Effector memory CD8-positive, alpha-beta T cell (primary cell): Measurements from ENCODE around the gene NXPE2.
"Not testable (repeated sequence)": the region's sequence is repeated elsewhere in the genome, so short reads cannot be mapped to it uniquely, and the experiment has no call there.

Experiments used
- ATAC-seq: fragments of 150-1000 bp; cut with Tn5 transposase; replicated peaks from 2 replicates; pipeline ENCODE4 v1.10.0; 2021; ENCODE audit warnings: mild to moderate bottlenecking, moderate library complexity
- DNase-seq, 3 experiments: peaks; one replicate each; pipeline ENCODE4 v3.0.0; 2021
- H3K27ac Mint-ChIP-seq, 2 donors: one replicate each; pipeline ENCODE4 v1.8.0; 2022; ENCODE audit warnings: mild to moderate bottlenecking in 2 of 2, mixed read lengths in 2 of 2, moderate library complexity in 2 of 2
- H3K27me3 Mint-ChIP-seq, 2 donors: one replicate each; pipeline ENCODE4 v1.8.0; 2022; ENCODE audit warnings: mixed read lengths in 2 of 2
- H3K36me3 Mint-ChIP-seq: one replicate; pipeline ENCODE4 v1.8.0; 2022; ENCODE audit warnings: mild to moderate bottlenecking, moderate library complexity, mixed read lengths; ENCODE audit not compliant: insufficient read depth
- H3K4me1 Mint-ChIP-seq, 2 donors: one replicate each; pipeline ENCODE4 v1.8.0; 2022; ENCODE audit warnings: low read depth in 2 of 2, mixed read lengths in 2 of 2
- H3K4me3 Mint-ChIP-seq, 2 donors: one replicate each; pipeline ENCODE4 v1.8.0; 2022; ENCODE audit warnings: mild to moderate bottlenecking in 2 of 2, mixed read lengths in 2 of 2, moderate library complexity in 2 of 2
- H3K9me3 Mint-ChIP-seq, 2 donors: one replicate each; pipeline ENCODE4 v1.8.0; 2022; ENCODE audit warnings: mixed read lengths in 2 of 2
- total RNA-seq, 9 experiments: gene quantifications; one replicate each; lab custom pipeline; 2026; lab: John Stamatoyannopoulos, UW

NXPE2 gene
- 0 to 0.11 (median 0) reads per million in 9 experiments for total RNA-seq

- no peak within 1 kb of the TSS for H3K27ac Mint-ChIP-seq
- H3K4me3 Mint-ChIP-seq: no peak within 1 kb of the TSS
- DNase-seq: no peak
- no peaks in the 10 kb centered on the region for H3K27me3 Mint-ChIP-seq
- no peaks in the 10 kb centered on the region for H3K36me3 Mint-ChIP-seq
- no peaks in the 10 kb centered on the region for H3K4me1 Mint-ChIP-seq
- H3K9me3 Mint-ChIP-seq: no peaks in the 10 kb centered on the region
- no peak for ATAC-seq
Observed at GRCh38 chr11:114678125-114679036, at the start of gene NXPE2. Gene NXPE2 (plus strand): TSS chr11:114678527. CDS start chr11:114678576, 49 bp downstream.

DNA sequence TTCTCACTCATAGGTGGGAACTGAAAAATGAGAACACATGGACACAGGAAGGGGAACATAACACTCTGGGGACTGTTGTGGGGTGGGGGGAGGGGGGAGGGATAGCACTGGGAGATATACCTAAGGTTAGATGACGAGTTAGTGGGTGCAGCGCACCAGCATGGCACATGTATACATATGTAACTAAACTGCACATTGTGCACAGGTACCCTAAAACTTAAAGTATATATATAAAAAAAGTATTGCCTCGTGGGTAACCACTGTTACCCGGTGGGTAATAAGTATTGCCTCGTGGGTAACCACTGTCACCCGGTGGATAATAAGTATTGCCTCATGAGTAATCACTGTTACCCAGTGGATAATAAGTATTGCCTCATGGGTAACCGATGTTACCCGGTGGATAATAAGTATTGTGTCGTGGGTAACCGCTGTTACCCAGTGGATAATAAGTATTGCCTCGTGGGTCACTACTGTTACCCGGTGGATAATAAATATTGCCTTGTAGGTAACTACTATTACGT lies 46.8 kb upstream of the NXPE2 start:
- H3K4me1 Mint-ChIP-seq, H3K9me3 Mint-ChIP-seq, H3K4me3 Mint-ChIP-seq, H3K27me3 Mint-ChIP-seq, H3K27ac Mint-ChIP-seq, H3K36me3 Mint-ChIP-seq, DNase-seq, ATAC-seq: not testable (repeated sequence)

- peaks cover 0 to 11% of the 10 kb centered on the region in 2 donors for H3K27me3 Mint-ChIP-seq
- not testable (repeated sequence) for H3K9me3 Mint-ChIP-seq, H3K27ac Mint-ChIP-seq, DNase-seq, ATAC-seq, H3K4me1 Mint-ChIP-seq, H3K36me3 Mint-ChIP-seq, H3K4me3 Mint-ChIP-seq
Observed at GRCh38 chr11:114639440-114639839, 38.9 kb upstream of the NXPE2 start.

GRCh38 chr11:114650661-114651060 lies 27.7 kb upstream of the NXPE2 start:
- Mint-ChIP-seq H3K36me3 (no peaks in the 10 kb centered on the region), H3K4me1 (no peaks in the 10 kb centered on the region), H3K27me3 (no peaks in the 10 kb centered on the region), H3K27ac (no peak overlapping the region), H3K9me3 (peaks cover 0 to 3% of the 10 kb centered on the region in 2 donors), H3K4me3 (no peak overlapping the region)
- ATAC-seq: no peak
- no peak for DNase-seq

GRCh38 chr11:114651145-114651718 lies 27.1 kb upstream of the NXPE2 start:
- H3K4me1 Mint-ChIP-seq: no peaks in the 10 kb centered on the region
- H3K36me3 Mint-ChIP-seq: no peaks in the 10 kb centered on the region
- H3K4me3 Mint-ChIP-seq: no peak overlapping the region
- no peak overlapping the region for H3K27ac Mint-ChIP-seq
- ATAC-seq (no peak), DNase-seq (no peak)
- no peaks in the 10 kb centered on the region for H3K27me3 Mint-ChIP-seq
- H3K9me3 Mint-ChIP-seq: peaks cover 0 to 3% of the 10 kb centered on the region in 2 donors

- Mint-ChIP-seq H3K27ac (no peak overlapping the region), H3K9me3 (peaks cover 0 to 3% of the 10 kb centered on the region in 2 donors), H3K36me3 (no peaks in the 10 kb centered on the region), H3K4me1 (no peaks in the 10 kb centered on the region), H3K27me3 (peaks cover 0 to 3% of the 10 kb centered on the region in 2 donors), H3K4me3 (no peak overlapping the region)
- ATAC-seq (no peak), DNase-seq (no peak)
Observed at GRCh38 chr11:114653148-114653547, 25.2 kb upstream of the NXPE2 start.

GRCh38 chr11:114664641-114665040 lies 13.7 kb upstream of the NXPE2 start:
- Mint-ChIP-seq H3K9me3 (no peaks in the 10 kb centered on the region), H3K4me3 (no peak overlapping the region), H3K4me1 (no peaks in the 10 kb centered on the region), H3K36me3 (no peaks in the 10 kb centered on the region), H3K27ac (no peak overlapping the region), H3K27me3 (peaks cover 0 to 5% of the 10 kb centered on the region in 2 donors)
- DNase-seq (no peak), ATAC-seq (no peak)

- Mint-ChIP-seq H3K36me3 (no peaks in the 10 kb centered on the region), H3K27me3 (peaks cover 0 to 5% of the 10 kb centered on the region in 2 donors), H3K4me3 (no peak overlapping the region), H3K4me1 (no peaks in the 10 kb centered on the region), H3K27ac (no peak overlapping the region), H3K9me3 (peaks cover 5 to 7% of the 10 kb centered on the region in 2 donors)
- DNase-seq (no peak), ATAC-seq (no peak)
Observed at GRCh38 chr11:114666760-114667159, 11.6 kb upstream of the NXPE2 start.

DNA sequence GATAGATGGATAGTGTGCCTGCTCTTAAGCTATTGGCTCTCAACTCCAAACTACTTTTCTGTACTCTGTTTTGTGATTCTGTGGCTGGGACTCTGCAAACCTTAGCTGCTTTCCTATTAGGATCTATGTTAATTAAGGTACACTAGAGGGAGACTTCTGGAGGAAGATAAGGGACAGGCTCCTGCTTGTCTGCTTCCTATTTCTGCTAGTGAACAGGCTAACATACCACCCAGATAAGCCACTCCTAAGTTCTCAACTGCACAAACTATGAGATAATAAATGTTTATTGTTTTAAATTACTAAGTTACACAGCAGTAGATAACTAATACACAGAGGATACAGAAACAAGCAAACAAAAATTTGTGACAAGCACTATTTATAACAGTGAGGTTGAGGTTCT lies 10.2 kb upstream of the NXPE2 start:
- Mint-ChIP-seq H3K27me3 (peaks cover 0 to 5% of the 10 kb centered on the region in 2 donors), H3K36me3 (no peaks in the 10 kb centered on the region), H3K4me1 (no peaks in the 10 kb centered on the region), H3K4me3 (no peak overlapping the region), H3K27ac (no peak overlapping the region), H3K9me3 (peaks cover 8 to 9% of the 10 kb centered on the region in 2 donors)
- DNase-seq: no peak
- ATAC-seq: no peak

- Mint-ChIP-seq H3K36me3 (no peaks in the 10 kb centered on the region), H3K9me3 (peaks cover 8 to 9% of the 10 kb centered on the region in 2 donors), H3K27me3 (no peaks in the 10 kb centered on the region), H3K4me3 (no peak overlapping the region), H3K27ac (no peak overlapping the region), H3K4me1 (no peaks in the 10 kb centered on the region)
- DNase-seq (no peak), ATAC-seq (no peak)
Observed at GRCh38 chr11:114673661-114674060, 4.7 kb upstream of the NXPE2 start.

- H3K9me3 Mint-ChIP-seq: no peaks in the 10 kb centered on the region
- H3K36me3 Mint-ChIP-seq: no peaks in the 10 kb centered on the region
- no peak overlapping the region for H3K27ac Mint-ChIP-seq
- H3K4me1 Mint-ChIP-seq: no peaks in the 10 kb centered on the region
- ATAC-seq: no peak
- no peaks in the 10 kb centered on the region for H3K27me3 Mint-ChIP-seq
- DNase-seq: no peak
- no peak overlapping the region for H3K4me3 Mint-ChIP-seq
Observed at GRCh38 chr11:114679505-114679904, 1.2 kb downstream of the NXPE2 start.

DNA sequence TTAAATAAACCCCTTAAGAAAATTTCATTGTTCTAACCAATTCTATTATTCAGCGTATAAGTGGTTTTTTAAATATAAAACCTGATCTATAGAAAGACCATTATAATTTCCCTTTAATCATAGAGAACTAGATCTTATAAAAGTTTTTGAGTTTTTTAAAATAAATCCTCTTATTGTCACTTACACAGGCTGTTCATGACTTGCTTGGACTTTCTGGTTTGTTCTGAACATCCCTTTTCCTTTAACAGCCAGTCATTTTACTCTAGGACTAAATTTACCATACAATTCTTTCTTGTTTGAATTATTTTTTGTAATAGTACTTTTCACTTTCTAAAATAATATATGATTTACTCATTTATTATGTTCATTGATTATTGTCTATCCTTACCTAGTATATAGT lies 4.7 kb downstream of the NXPE2 start:
- H3K27me3 Mint-ChIP-seq: no peaks in the 10 kb centered on the region
- DNase-seq (no peak), ATAC-seq (no peak)
- no peak overlapping the region for H3K4me3 Mint-ChIP-seq
- no peaks in the 10 kb centered on the region for H3K4me1 Mint-ChIP-seq
- H3K36me3 Mint-ChIP-seq: no peaks in the 10 kb centered on the region
- no peaks in the 10 kb centered on the region for H3K9me3 Mint-ChIP-seq
- no peak overlapping the region for H3K27ac Mint-ChIP-seq

- DNase-seq: no peak
- H3K9me3 Mint-ChIP-seq: no peaks in the 10 kb centered on the region
- no peaks in the 10 kb centered on the region for H3K4me1 Mint-ChIP-seq
- H3K27ac Mint-ChIP-seq: no peak overlapping the region
- no peaks in the 10 kb centered on the region for H3K27me3 Mint-ChIP-seq
- H3K36me3 Mint-ChIP-seq: no peaks in the 10 kb centered on the region
- no peak for ATAC-seq
- H3K4me3 Mint-ChIP-seq: no peak overlapping the region
Observed at GRCh38 chr11:114684636-114685035, 6.3 kb downstream of the NXPE2 start.

DNA sequence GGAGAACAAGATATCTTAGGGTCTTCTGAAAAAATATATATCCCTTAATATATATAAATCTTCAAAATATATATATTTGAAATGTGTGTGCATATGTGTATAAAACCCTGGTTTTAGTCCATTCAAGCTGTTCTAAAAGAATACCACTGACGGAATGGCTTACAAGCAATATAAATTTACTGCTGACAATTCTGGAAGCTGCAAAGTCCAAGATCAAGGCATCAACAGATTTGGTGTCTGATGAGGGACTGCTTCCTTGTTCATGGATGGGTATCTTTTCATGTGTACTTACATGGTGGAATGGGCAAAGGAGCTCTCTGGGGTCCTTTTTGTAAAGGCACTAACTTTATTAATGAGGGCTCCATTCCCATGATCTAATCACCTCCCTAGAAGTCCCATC lies 6.8 kb downstream of the NXPE2 start:
- DNase-seq (no peak), ATAC-seq (no peak)
- Mint-ChIP-seq H3K27ac (no peak overlapping the region), H3K4me1 (no peaks in the 10 kb centered on the region), H3K27me3 (no peaks in the 10 kb centered on the region), H3K4me3 (no peak overlapping the region), H3K9me3 (no peaks in the 10 kb centered on the region), H3K36me3 (no peaks in the 10 kb centered on the region)
